HepG2 (cell line): ENCODE data around the gene MAPK8. TPM values are rescaled to one million over a fixed set of nuclear protein-coding genes. Genes with fewer than 3 reads are reported as not detected.

Experiments
- ATAC-seq: fragments of 200-7000 bp; cut with Tn5 transposase; 3 replicates; pipeline ENCODE4 v1.9.1; 2020; ENCODE audit warnings: mild to moderate bottlenecking, moderate library complexity
- BruUV-seq: library from RNA; stranded (reverse); fragments of 400-500 nt; replicated peaks from 2 replicates; lab custom pipeline; 2021; lab: Mats Ljungman, UMichigan
- CTCF ChIA-PET: fragments of 300-600 bp; formaldehyde crosslinking; extraction: SDS; loops from one replicate; lab custom pipeline; 2021; ENCODE audit warnings: low total read pairs, inconsistent platforms, low intra/inter-chr PET ratio; lab: Yijun Ruan, JAX
- POLR2A ChIA-PET: fragments of 350-600 bp; sonication (Branson Sonifier 250); formaldehyde crosslinking; loops from one replicate; lab custom pipeline; 2020; ENCODE audit warnings: antibody characterized with exemption, inconsistent platforms; lab: Yijun Ruan, JAX
- DNase-seq: peaks from one replicate; pipeline ENCODE4 v3.0.0-alpha.2; 2015; ENCODE audit warnings: low spot score
- FAIRE-seq: peaks from 3 replicates; lab custom pipeline; 2011; peaks lifted over from hg19 to GRCh38; lab: Jason Lieb, UNC
- H2AFZ ChIP-seq: one replicate; pipeline ENCODE4 v1.6.1; 2011; ENCODE audit warnings: low read length, inconsistent platforms
- H3K27ac ChIP-seq: fragments of 300-600 bp; 3 replicates; pipeline ENCODE4 v1.8.0; 2011; ENCODE audit warnings: mixed run types, mild to moderate bottlenecking, mixed read lengths, low read length, inconsistent platforms; ENCODE audit not compliant: insufficient read depth; ENCODE audit errors: extremely low read length
- H3K27me3 ChIP-seq, 2 experiments: fragments of 200-600 bp in 1 of 2; 2 replicates in 1 of 2; 3 replicates in 1 of 2; pipeline versions ENCODE4 v1.6.0 to v1.8.0; 2011; ENCODE audit warnings: low read length in 2 of 2, mild to moderate bottlenecking in 2 of 2, moderate library complexity in 2 of 2, inconsistent platforms in 1 of 2; ENCODE audit not compliant: insufficient read depth in 2 of 2, control insufficient read depth in 1 of 2
- H3K36me3 ChIP-seq, 2 experiments: fragments of 200-600 bp in 1 of 2; replicated peaks in 1 of 2; 2 replicates in 1 of 2; 3 replicates in 1 of 2; pipeline versions ENCODE4 v1.5.1 to v1.8.0; 2011; ENCODE audit warnings: low read length in 2 of 2, inconsistent platforms in 1 of 2; ENCODE audit not compliant: insufficient read depth in 2 of 2, control insufficient read depth in 1 of 2
- H3K4me1 ChIP-seq: 2 replicates; pipeline ENCODE4 v1.5.1; 2012; ENCODE audit warnings: low read length, inconsistent platforms; ENCODE audit not compliant: insufficient read depth
- H3K4me2 ChIP-seq: 2 replicates; pipeline ENCODE4 v1.6.0; 2011; ENCODE audit warnings: low read depth, low read length, inconsistent platforms
- H3K4me3 ChIP-seq, 3 experiments: fragments of 200-600 bp in 1 of 3; sonication (generic), shearing (Covaris generic) in 1 of 3; replicated peaks in 1 of 3; 2 replicates each; pipeline ENCODE4 v1.5.1; 2011 to 2016; ENCODE audit warnings: low read length in 3 of 3, inconsistent platforms in 2 of 3, low read depth in 2 of 3, mild to moderate bottlenecking in 2 of 3, control low read depth in 1 of 3, mixed read lengths in 1 of 3; ENCODE audit not compliant: insufficient read depth in 1 of 3
- H3K79me2 ChIP-seq: one replicate; pipeline ENCODE4 v1.6.1; 2011; ENCODE audit warnings: low read length, inconsistent platforms; ENCODE audit not compliant: insufficient read depth
- H3K9ac ChIP-seq: 2 replicates; pipeline ENCODE4 v1.6.0; 2011; ENCODE audit warnings: mild to moderate bottlenecking, low read depth, low read length, inconsistent platforms; ENCODE audit not compliant: insufficient read depth
- H3K9me3 ChIP-seq: 2 replicates; pipeline ENCODE4 v1.5.1; 2012; ENCODE audit warnings: mild to moderate bottlenecking, low read length
- H4K20me1 ChIP-seq: 2 replicates; pipeline ENCODE4 v1.6.0; 2011; ENCODE audit warnings: inconsistent platforms, mild to moderate bottlenecking, low read length, moderate library complexity; ENCODE audit not compliant: insufficient read depth
- CC2D1A ChIP-seq: sonication (generic); formaldehyde crosslinking; IDR thresholded peaks from 2 replicates; pipeline ENCODE4 v1.8.1; 2023; ENCODE audit warnings: mild to moderate bottlenecking, missing genetic modification reagents
- HMGXB4 ChIP-seq, 2 experiments: sonication (generic) in 1 of 2; formaldehyde crosslinking in 1 of 2; IDR thresholded peaks; 2 replicates each; pipeline versions ENCODE4 v1.4.0 to v1.6.1; 2018 to 2020; ENCODE audit warnings: missing genetic modification reagents in 2 of 2, borderline replicate concordance in 1 of 2, low read depth in 1 of 2, mild to moderate bottlenecking in 1 of 2, missing biosample characterization in 1 of 2
- KLF16 ChIP-seq, 2 experiments: sonication (generic) in 1 of 2; formaldehyde crosslinking in 1 of 2; IDR thresholded peaks; 2 replicates each; pipeline versions ENCODE4 v1.6.1 to v1.8.0; 2016 to 2023; ENCODE audit warnings: missing genetic modification reagents in 2 of 2, missing compliant biosample characterization in 1 of 2
- KLF9 ChIP-seq: IDR thresholded peaks from 2 replicates; pipeline ENCODE4 v1.6.1; 2016; ENCODE audit warnings: low read depth
- SNAPC2 ChIP-seq: sonication (generic); formaldehyde crosslinking; IDR thresholded peaks from 2 replicates; pipeline ENCODE4 v1.8.1; 2022; ENCODE audit warnings: mild to moderate bottlenecking, missing genetic modification reagents
- STAG1 ChIP-seq: sonication (generic); formaldehyde crosslinking; IDR thresholded peaks from 2 replicates; pipeline ENCODE4 v1.4.0; 2020; ENCODE audit warnings: missing genetic modification reagents
- UBTF ChIP-seq: sonication (generic); formaldehyde crosslinking; IDR thresholded peaks from 2 replicates; pipeline ENCODE4 v1.4.0; 2020; ENCODE audit warnings: mild to moderate bottlenecking, missing genetic modification reagents
- ZNF331 ChIP-seq: sonication (generic); formaldehyde crosslinking; IDR thresholded peaks from 2 replicates; pipeline ENCODE4 v1.4.0; 2020; ENCODE audit warnings: missing genetic modification reagents
- ZNF530 ChIP-seq: sonication (generic); formaldehyde crosslinking; IDR thresholded peaks from 2 replicates; pipeline ENCODE4 v1.5.0; 2020; ENCODE audit warnings: low read depth, mild to moderate bottlenecking, missing genetic modification reagents
- ZNF652 ChIP-seq: IDR thresholded peaks from 2 replicates; pipeline ENCODE4 v1.6.1; 2016; ENCODE audit warnings: low read depth, borderline replicate concordance
- ZNF710 ChIP-seq: sonication (generic); formaldehyde crosslinking; IDR thresholded peaks from 2 replicates; pipeline ENCODE4 v1.5.0; 2020; ENCODE audit warnings: mild to moderate bottlenecking, missing genetic modification reagents, borderline replicate concordance
- WGBS: methylation state at CpG from one replicate; pipeline ENCODE4 v1.1.6; 2017; ENCODE audit warnings: low lambda C conversion rate; 5-methylcytosine and 5-hydroxymethylcytosine counted together
- in situ Hi-C: cut with HindIII; loops from 2 replicates; pipeline ENCODE4 v1.10.0; 2017; ENCODE audit warnings: low pct_unique_long_range_greater_than_20kb; ENCODE audit not compliant: extremely low pct_ligation_motif_present
- intact Hi-C: fragments of 100-400 bp; cut with micrococcal nuclease; formaldehyde crosslinking; loops from one replicate; pipeline ENCODE4 v1.10.0; 2022; ENCODE audit not compliant: unreplicated experiment
- polyA plus RNA-seq, 8 experiments: library from polyadenylated mRNA; depleted of rRNA in 3 of 8; stranded (reverse) in 7 of 8; unstranded in 1 of 8; fragments of >200 nt; fragmentation: Illumina TruSeq in 4 of 8; extraction: Trizol in 4 of 8; gene quantifications; 2 replicates each; pipeline versions ENCODE4 v1.2.1 to v1.2.3, GENCODE V29; 2011 to 2016; ENCODE audit warnings: low read depth in 4 of 8, missing spikeins in 1 of 8, mixed read lengths in 1 of 8; ENCODE audit not compliant: insufficient read depth in 1 of 8
- total RNA-seq, 5 experiments: library from RNA; depleted of rRNA; stranded (reverse); fragments of >200 nt; fragmentation: Illumina TruSeq; extraction: Trizol; gene quantifications; 2 replicates each; pipeline ENCODE4 v1.2.3, GENCODE V29; 2016; ENCODE audit warnings: low read depth in 1 of 5
- TF ChIP-seq, protein P1 (sequence below): sonication (generic); formaldehyde crosslinking; IDR thresholded peaks from 2 replicates; pipeline ENCODE4 v1.5.0; 2020; ENCODE audit warnings: mild to moderate bottlenecking, low read depth, missing genetic modification reagents, borderline replicate concordance
- TF ChIP-seq, protein P2 (sequence below): sonication (generic); formaldehyde crosslinking; IDR thresholded peaks from 2 replicates; pipeline ENCODE4 v1.8.0; 2022; ENCODE audit warnings: mild to moderate bottlenecking, missing genetic modification reagents; ENCODE audit not compliant: insufficient replicate concordance

The MAPK8 gene
- total and polyA plus RNA-seq, 2 of the 13 experiments (the other 11 are each of a cell fraction or from before 2014, with no cell fraction given), result 41.6 to 47.3 TPM

- no peaks in the 10 kb centered on the region for H4K20me1 ChIP-seq
- DNase-seq, result no peak
- H2AFZ ChIP-seq, result no peak overlapping the region
- no peak for TF ChIP-seq HMGXB4 (CRISPR knock-in tag; IDR thresholded peaks at IDR 0.05; ENCODE audit: borderline replicate concordance in 1 of 2, low read depth in 1 of 2)
- TF ChIP-seq UBTF (CRISPR knock-in tag), result no peak
- TF ChIP-seq STAG1 (CRISPR knock-in tag), result no peak
- TF ChIP-seq, protein P1, sequence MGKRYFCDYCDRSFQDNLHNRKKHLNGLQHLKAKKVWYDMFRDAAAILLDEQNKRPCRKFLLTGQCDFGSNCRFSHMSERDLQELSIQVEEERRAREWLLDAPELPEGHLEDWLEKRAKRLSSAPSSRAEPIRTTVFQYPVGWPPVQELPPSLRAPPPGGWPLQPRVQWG (CRISPR knock-in tag), result no peak
- no peak for TF ChIP-seq KLF9 (CRISPR knock-in tag)
- no peak for TF ChIP-seq ZNF710 (CRISPR knock-in tag)
- TF ChIP-seq CC2D1A (CRISPR knock-in tag), result no peak
- TF ChIP-seq ZNF530 (CRISPR knock-in tag), result no peak
- TF ChIP-seq, protein P2, sequence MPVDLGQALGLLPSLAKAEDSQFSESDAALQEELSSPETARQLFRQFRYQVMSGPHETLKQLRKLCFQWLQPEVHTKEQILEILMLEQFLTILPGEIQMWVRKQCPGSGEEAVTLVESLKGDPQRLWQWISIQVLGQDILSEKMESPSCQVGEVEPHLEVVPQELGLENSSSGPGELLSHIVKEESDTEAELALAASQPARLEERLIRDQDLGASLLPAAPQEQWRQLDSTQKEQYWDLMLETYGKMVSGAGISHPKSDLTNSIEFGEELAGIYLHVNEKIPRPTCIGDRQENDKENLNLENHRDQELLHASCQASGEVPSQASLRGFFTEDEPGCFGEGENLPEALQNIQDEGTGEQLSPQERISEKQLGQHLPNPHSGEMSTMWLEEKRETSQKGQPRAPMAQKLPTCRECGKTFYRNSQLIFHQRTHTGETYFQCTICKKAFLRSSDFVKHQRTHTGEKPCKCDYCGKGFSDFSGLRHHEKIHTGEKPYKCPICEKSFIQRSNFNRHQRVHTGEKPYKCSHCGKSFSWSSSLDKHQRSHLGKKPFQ (CRISPR knock-in tag), result no peak
- no peak for TF ChIP-seq KLF16 (CRISPR knock-in tag; IDR thresholded peaks at IDR 0.05)
- no peak for TF ChIP-seq ZNF331
- TF ChIP-seq ZNF652 (CRISPR knock-in tag), result no peak
- TF ChIP-seq SNAPC2 (CRISPR knock-in tag), result no peak
- H3K27me3 ChIP-seq, result 0 out of 5 replicates have a peak, but pooled peaks cover 0 to 5% of the 10 kb centered on the region in 2 experiments
- 0% methylated on average over 2 of the region's 4 CpGs for whole genome bisulfite sequencing
- H3K79me2 ChIP-seq, result no peaks in the 10 kb centered on the region
- ATAC-seq, result no peak
- intact Hi-C loops (no loop called here), in situ Hi-C loops (no loop called here)
- no peaks in the 10 kb centered on the region for H3K36me3 ChIP-seq
- no TSS peak for BruUV-seq
- H3K4me3 ChIP-seq, result no peak overlapping the region
- CTCF ChIA-PET, result no interaction called here
- H3K4me1 ChIP-seq, result peaks cover 7% of the 10 kb centered on the region
- H3K9me3 ChIP-seq, result no peaks in the 10 kb centered on the region
- POLR2A ChIA-PET, result no interaction called here
- H3K9ac ChIP-seq, result no peak overlapping the region
- no peak for FAIRE-seq
- H3K27ac ChIP-seq, result no peak overlapping the region
- H3K4me2 ChIP-seq, result no peak overlapping the region
These were observed 21.7 kb upstream of the MAPK8 start for GRCh38 chr10:48284811-48285210.
